Upper lobe of right lung (tissue), 1 donor: ENCODE results near the gene ABHD2. TPM values are rescaled to one million over a fixed set of nuclear protein-coding genes. Genes with fewer than 3 reads are reported as not detected.

Experiments used
- ATAC-seq: fragments of 200-7000 bp; cut with Tn5 transposase; one replicate; pipeline ENCODE4 v1.9.1; 2020; ENCODE audit warnings: mild to moderate bottlenecking, moderate library complexity
- DNase-seq: peaks from one replicate; pipeline ENCODE4 v3.0.0-alpha.2; 2020
- H3K27ac ChIP-seq: fragments of 200-600 bp; one replicate; pipeline ENCODE4 v1.8.0; 2022
- H3K27me3 ChIP-seq: fragments of 200-600 bp; one replicate; pipeline ENCODE4 v1.8.0; 2022; ENCODE audit warnings: mild to moderate bottlenecking
- H3K36me3 ChIP-seq: fragments of 200-600 bp; one replicate; pipeline ENCODE4 v1.8.0; 2022
- H3K4me1 ChIP-seq: fragments of 200-600 bp; one replicate; pipeline ENCODE4 v1.8.0; 2022
- H3K4me3 ChIP-seq: fragments of 200-600 bp; one replicate; pipeline ENCODE4 v1.8.0; 2022; ENCODE audit warnings: mild to moderate bottlenecking
- H3K9me3 ChIP-seq: fragments of 200-600 bp; one replicate; pipeline ENCODE4 v1.8.0; 2022
- intact Hi-C: fragments of 100-400 bp; cut with DNase I; formaldehyde crosslinking; loops from one replicate; pipeline ENCODE4 v1.11.0; 2022
- total RNA-seq: library from RNA; stranded (reverse); fragmentation: NEBNext Ultra II Directional; extraction: Animal tissue kit (Norgen Biotek cat#: 25700); gene quantifications from one replicate; pipeline ENCODE4 v1.2.1, GENCODE V29; 2021
- TF ChIP-seq, protein P1 (sequence below): fragments of 200-600 bp; IDR thresholded peaks from one replicate; pipeline ENCODE4 v1.8.0; 2022; ENCODE audit warnings: antibody characterized with exemption
- donor health status: DM: no; HTN: yes; CAD: no; lungs with severe emphysema.

The ABHD2 gene
- total RNA-seq, 1 donor from 2014 or later = 182 TPM

DNA sequence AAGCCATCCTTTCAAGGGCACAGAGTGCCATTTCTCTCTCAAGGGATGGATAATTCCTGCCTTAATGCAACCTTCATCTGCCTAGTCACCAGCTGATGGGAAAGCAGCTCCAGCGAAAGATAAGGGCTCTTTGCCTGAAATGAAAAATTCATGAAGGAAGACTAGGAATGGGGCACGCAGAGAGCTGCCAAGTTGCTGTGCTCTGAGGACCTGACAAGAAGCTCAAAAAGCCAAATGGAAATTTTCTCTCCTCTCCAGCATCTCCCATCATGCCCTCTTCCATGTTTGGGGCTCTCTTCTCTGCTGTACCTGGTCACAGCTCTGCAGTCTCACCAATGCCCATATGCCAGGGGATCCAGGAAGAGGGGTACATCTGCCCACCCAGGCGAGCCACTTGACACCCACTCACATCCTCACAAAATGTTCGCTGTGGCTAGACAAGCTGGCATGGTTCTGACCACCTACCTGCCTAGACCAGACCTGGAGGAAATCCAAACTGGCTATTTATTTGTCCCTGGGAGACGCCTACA lies 29.3 kb upstream of the ABHD2 start:
- Histone ChIP-seq H3K4me3 (no peak overlapping the region), H3K27me3 (no peaks in the 10 kb centered on the region), H3K36me3 (no peaks in the 10 kb centered on the region), H3K27ac (no peak overlapping the region), H3K9me3 (no peaks in the 10 kb centered on the region), H3K4me1 (no peaks in the 10 kb centered on the region)
- TF ChIP-seq, protein P1, sequence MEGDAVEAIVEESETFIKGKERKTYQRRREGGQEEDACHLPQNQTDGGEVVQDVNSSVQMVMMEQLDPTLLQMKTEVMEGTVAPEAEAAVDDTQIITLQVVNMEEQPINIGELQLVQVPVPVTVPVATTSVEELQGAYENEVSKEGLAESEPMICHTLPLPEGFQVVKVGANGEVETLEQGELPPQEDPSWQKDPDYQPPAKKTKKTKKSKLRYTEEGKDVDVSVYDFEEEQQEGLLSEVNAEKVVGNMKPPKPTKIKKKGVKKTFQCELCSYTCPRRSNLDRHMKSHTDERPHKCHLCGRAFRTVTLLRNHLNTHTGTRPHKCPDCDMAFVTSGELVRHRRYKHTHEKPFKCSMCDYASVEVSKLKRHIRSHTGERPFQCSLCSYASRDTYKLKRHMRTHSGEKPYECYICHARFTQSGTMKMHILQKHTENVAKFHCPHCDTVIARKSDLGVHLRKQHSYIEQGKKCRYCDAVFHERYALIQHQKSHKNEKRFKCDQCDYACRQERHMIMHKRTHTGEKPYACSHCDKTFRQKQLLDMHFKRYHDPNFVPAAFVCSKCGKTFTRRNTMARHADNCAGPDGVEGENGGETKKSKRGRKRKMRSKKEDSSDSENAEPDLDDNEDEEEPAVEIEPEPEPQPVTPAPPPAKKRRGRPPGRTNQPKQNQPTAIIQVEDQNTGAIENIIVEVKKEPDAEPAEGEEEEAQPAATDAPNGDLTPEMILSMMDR = no peak
- DNase-seq = no peak
- intact Hi-C loops = no loop called here
- ATAC-seq = no peak

DNA sequence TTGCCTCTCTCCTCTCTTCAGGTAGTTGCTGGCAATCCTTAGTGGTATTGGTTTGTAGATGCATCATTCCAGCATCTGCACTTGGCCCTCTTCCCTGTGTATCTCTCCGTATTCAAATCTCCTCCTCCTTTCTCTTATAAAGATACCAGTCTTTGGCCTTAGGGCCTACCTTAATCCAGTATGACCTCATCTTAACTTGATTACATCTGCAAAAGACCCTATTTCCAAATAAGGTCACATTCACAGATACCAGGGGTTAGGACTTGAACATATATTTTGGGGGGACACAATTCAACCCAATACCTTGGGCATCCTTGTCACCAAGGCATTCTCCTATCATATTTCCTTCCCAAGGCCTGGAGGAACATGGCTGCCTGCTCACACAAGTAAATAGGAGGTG lies 22.0 kb upstream of the ABHD2 start:
- peaks cover 4% of the 10 kb centered on the region for H3K4me1 ChIP-seq
- H3K27ac ChIP-seq = no peak overlapping the region
- no peak for ATAC-seq
- peaks cover 9% of the 10 kb centered on the region for H3K9me3 ChIP-seq
- intact Hi-C loops = no loop called here
- TF ChIP-seq, protein P1 = no peak
- H3K4me3 ChIP-seq = no peak overlapping the region
- no peak for DNase-seq
- H3K27me3 ChIP-seq = no peaks in the 10 kb centered on the region
- no peaks in the 10 kb centered on the region for H3K36me3 ChIP-seq

- Histone ChIP-seq H3K36me3 (no peaks in the 10 kb centered on the region), H3K27ac (no peak overlapping the region), H3K4me3 (no peak overlapping the region), H3K4me1 (peaks cover 4% of the 10 kb centered on the region), H3K27me3 (no peaks in the 10 kb centered on the region), H3K9me3 (peaks cover 9% of the 10 kb centered on the region)
- TF ChIP-seq, protein P1 = no peak
- no peak for DNase-seq
- intact Hi-C loops = no loop called here
- ATAC-seq = no peak
Observed at GRCh38 chr15:89067751-89068150, 20.5 kb upstream of the ABHD2 start.

GRCh38 chr15:89068325-89068784 lies 19.9 kb upstream of the ABHD2 start:
- Histone ChIP-seq H3K27me3 (no peaks in the 10 kb centered on the region), H3K27ac (no peak overlapping the region), H3K4me3 (no peak overlapping the region), H3K36me3 (no peaks in the 10 kb centered on the region), H3K9me3 (peaks cover 9% of the 10 kb centered on the region), H3K4me1 (peaks cover 4% of the 10 kb centered on the region)
- ATAC-seq (peak; percentile 77), DNase-seq (peak; percentile 68)
- intact Hi-C loops = no loop called here
- TF ChIP-seq, protein P1 = no peak

GRCh38 chr15:89070197-89071124 lies 17.8 kb upstream of the ABHD2 start:
- H3K27ac ChIP-seq = no peak overlapping the region
- peaks cover 9% of the 10 kb centered on the region for H3K9me3 ChIP-seq
- H3K36me3 ChIP-seq = no peaks in the 10 kb centered on the region
- TF ChIP-seq, protein P1 = no peak
- no peak overlapping the region for H3K4me3 ChIP-seq
- intact Hi-C loops = no loop called here
- ATAC-seq (peak; percentile 87), DNase-seq (no peak)
- peaks cover 4% of the 10 kb centered on the region for H3K4me1 ChIP-seq
- H3K27me3 ChIP-seq = no peaks in the 10 kb centered on the region
